Activated CD4-positive, alpha-beta T cell treated with anti-CD3 and anti-CD28 coated beads, Interleukin-2, amount 10 ng/mL, durations not matched to agents 7 days and 5 days (primary cell): ENCODE measurements around the gene FHIT. TPM values are rescaled to one million over a fixed set of nuclear protein-coding genes. Genes with fewer than 3 reads are reported as not detected.

Experiments used
- CTCF ChIA-PET: fragments of 350-600 bp; sonication (Branson Sonifier 250); formaldehyde crosslinking; loops from one replicate; lab custom pipeline; 2021; ENCODE audit warnings: antibody characterized with exemption; lab: Charles Lee
- POLR2A ChIA-PET: fragments of 350-600 bp; sonication (Branson Sonifier 250); formaldehyde crosslinking; loops from one replicate; lab custom pipeline; 2021; ENCODE audit warnings: antibody characterized with exemption; lab: Charles Lee
- DNase-seq: peaks from one replicate; pipeline ENCODE4 v3.0.0-alpha.2; 2020
- H3K27ac Mint-ChIP-seq: one replicate; pipeline ENCODE4 v1.8.0; 2021; ENCODE audit warnings: mild to moderate bottlenecking, moderate library complexity, mixed read lengths
- H3K27me3 Mint-ChIP-seq: one replicate; pipeline ENCODE4 v1.8.0; 2021; ENCODE audit warnings: mixed read lengths
- H3K36me3 Mint-ChIP-seq: one replicate; pipeline ENCODE4 v1.8.0; 2021; ENCODE audit warnings: low read depth, mixed read lengths
- H3K4me1 Mint-ChIP-seq: one replicate; pipeline ENCODE4 v1.8.0; 2021; ENCODE audit warnings: mixed read lengths
- H3K4me3 Mint-ChIP-seq: one replicate; pipeline ENCODE4 v1.8.0; 2021; ENCODE audit warnings: mild to moderate bottlenecking, moderate library complexity, mixed read lengths
- H3K9me3 Mint-ChIP-seq: one replicate; pipeline ENCODE4 v1.8.0; 2021; ENCODE audit warnings: mixed read lengths
- total RNA-seq, 2 experiments: library from RNA; stranded (reverse); gene quantifications; one replicate each; pipeline ENCODE4 v1.2.3, GENCODE V29; 2021

FHIT gene
- total RNA-seq, 2 experiments from 2014 or later = 39.4 to 41.2 TPM

GRCh38 chr3:60979461-60980341 lies 271.6 kb downstream of the FHIT start:
- Mint-ChIP-seq H3K27ac (no peak overlapping the region), H3K4me3 (no peak overlapping the region), H3K36me3 (no peaks in the 10 kb centered on the region), H3K27me3 (no peaks in the 10 kb centered on the region), H3K9me3 (peaks cover 5% of the 10 kb centered on the region), H3K4me1 (no peaks in the 10 kb centered on the region)
- DNase-seq = no peak
- ChIA-PET POLR2A (no interaction called here), CTCF (no interaction called here)

- H3K4me1 Mint-ChIP-seq = no peaks in the 10 kb centered on the region
- no peaks in the 10 kb centered on the region for H3K36me3 Mint-ChIP-seq
- no peak overlapping the region for H3K4me3 Mint-ChIP-seq
- H3K9me3 Mint-ChIP-seq = peaks cover 9% of the 10 kb centered on the region
- H3K27ac Mint-ChIP-seq = no peak overlapping the region
- H3K27me3 Mint-ChIP-seq = no peaks in the 10 kb centered on the region
- DNase-seq = no peak
- CTCF ChIA-PET = interaction anchor here (0.5 kb wide), 1 partner anchor 738 kb away, joined by 4 read pairs; no protein-coding TSS in a partner anchor
- POLR2A ChIA-PET = no interaction called here
Measured at GRCh38 chr3:60973321-60973720, 277.9 kb downstream of the FHIT start.

GRCh38 chr3:60972599-60972998 lies 278.7 kb downstream of the FHIT start:
- CTCF ChIA-PET = no interaction called here
- peaks cover 9% of the 10 kb centered on the region for H3K9me3 Mint-ChIP-seq
- H3K4me3 Mint-ChIP-seq = no peak overlapping the region

GRCh38 chr3:60970850-60971249 lies 280.4 kb downstream of the FHIT start:
- ChIA-PET CTCF (no interaction called here), POLR2A (no interaction called here)
- DNase-seq = no peak
- Mint-ChIP-seq H3K36me3 (no peaks in the 10 kb centered on the region), H3K27ac (no peak overlapping the region), H3K9me3 (peaks cover 9% of the 10 kb centered on the region), H3K4me1 (no peaks in the 10 kb centered on the region), H3K27me3 (no peaks in the 10 kb centered on the region), H3K4me3 (no peak overlapping the region)

More at GRCh38 chr3:60972599-60972998, 278.7 kb downstream of the FHIT start:
- no peak overlapping the region for H3K27ac Mint-ChIP-seq
- no peaks in the 10 kb centered on the region for H3K27me3 Mint-ChIP-seq
- DNase-seq = no peak
- POLR2A ChIA-PET = no interaction called here
- H3K4me1 Mint-ChIP-seq = no peaks in the 10 kb centered on the region
- H3K36me3 Mint-ChIP-seq = no peaks in the 10 kb centered on the region

GRCh38 chr3:60967141-60967540 lies 284.1 kb downstream of the FHIT start:
- Mint-ChIP-seq H3K4me3 (no peak overlapping the region), H3K27ac (no peak overlapping the region), H3K4me1 (no peaks in the 10 kb centered on the region), H3K27me3 (no peaks in the 10 kb centered on the region), H3K9me3 (peaks cover 8% of the 10 kb centered on the region), H3K36me3 (no peaks in the 10 kb centered on the region)
- CTCF ChIA-PET = no interaction called here
- no peak for DNase-seq
- POLR2A ChIA-PET = no interaction called here

- ChIA-PET POLR2A (no interaction called here), CTCF (interaction anchor here (0.7 kb wide), 1 partner anchor 140 kb away, joined by 3 read pairs; no protein-coding TSS in a partner anchor)
- Mint-ChIP-seq H3K27ac (no peak overlapping the region), H3K9me3 (peaks cover 13% of the 10 kb centered on the region), H3K36me3 (no peaks in the 10 kb centered on the region), H3K27me3 (no peaks in the 10 kb centered on the region), H3K4me3 (no peak overlapping the region), H3K4me1 (no peaks in the 10 kb centered on the region)
- no peak for DNase-seq
Measured at GRCh38 chr3:60957541-60957940, 293.7 kb downstream of the FHIT start.

GRCh38 chr3:60956729-60957128 lies 294.5 kb downstream of the FHIT start:
- no peaks in the 10 kb centered on the region for H3K4me1 Mint-ChIP-seq
- ChIA-PET POLR2A (no interaction called here), CTCF (no interaction called here)
- H3K36me3 Mint-ChIP-seq = no peaks in the 10 kb centered on the region
- no peak overlapping the region for H3K4me3 Mint-ChIP-seq
- no peak overlapping the region for H3K27ac Mint-ChIP-seq
- H3K27me3 Mint-ChIP-seq = no peaks in the 10 kb centered on the region
- peaks cover 16% of the 10 kb centered on the region for H3K9me3 Mint-ChIP-seq
- no peak for DNase-seq

GRCh38 chr3:60955034-60955433 lies 296.2 kb downstream of the FHIT start:
- no peaks in the 10 kb centered on the region for H3K36me3 Mint-ChIP-seq
- ChIA-PET POLR2A (no interaction called here), CTCF (no interaction called here)
- peaks cover 11% of the 10 kb centered on the region for H3K9me3 Mint-ChIP-seq
- no peaks in the 10 kb centered on the region for H3K27me3 Mint-ChIP-seq
- H3K4me3 Mint-ChIP-seq = no peak overlapping the region
- H3K4me1 Mint-ChIP-seq = no peaks in the 10 kb centered on the region
- no peak for DNase-seq
- H3K27ac Mint-ChIP-seq = no peak overlapping the region

- ChIA-PET POLR2A (no interaction called here), CTCF (no interaction called here)
- Mint-ChIP-seq H3K36me3 (no peaks in the 10 kb centered on the region), H3K4me3 (no peak overlapping the region), H3K27ac (no peak overlapping the region), H3K9me3 (peaks cover 11% of the 10 kb centered on the region), H3K4me1 (no peaks in the 10 kb centered on the region), H3K27me3 (no peaks in the 10 kb centered on the region)
- no peak for DNase-seq
Measured at GRCh38 chr3:60954048-60954447, 297.2 kb downstream of the FHIT start.

- no peak overlapping the region for H3K4me3 Mint-ChIP-seq
- CTCF ChIA-PET = no interaction called here
- peaks cover 11% of the 10 kb centered on the region for H3K9me3 Mint-ChIP-seq
- H3K4me1 Mint-ChIP-seq = no peaks in the 10 kb centered on the region
- no peaks in the 10 kb centered on the region for H3K36me3 Mint-ChIP-seq
- POLR2A ChIA-PET = no interaction called here
- DNase-seq = no peak
- no peak overlapping the region for H3K27ac Mint-ChIP-seq
- H3K27me3 Mint-ChIP-seq = no peaks in the 10 kb centered on the region
Measured at GRCh38 chr3:60953351-60953750, 297.9 kb downstream of the FHIT start.

- Mint-ChIP-seq H3K9me3 (peaks cover 11% of the 10 kb centered on the region), H3K27ac (no peak overlapping the region), H3K4me3 (no peak overlapping the region), H3K27me3 (no peaks in the 10 kb centered on the region), H3K4me1 (no peaks in the 10 kb centered on the region), H3K36me3 (no peaks in the 10 kb centered on the region)
- ChIA-PET POLR2A (no interaction called here), CTCF (no interaction called here)
- DNase-seq = no peak
Measured at GRCh38 chr3:60952055-60952454, 299.2 kb downstream of the FHIT start.

- Mint-ChIP-seq H3K9me3 (peaks cover 5% of the 10 kb centered on the region), H3K36me3 (no peaks in the 10 kb centered on the region), H3K4me1 (no peaks in the 10 kb centered on the region), H3K27ac (no peak overlapping the region), H3K27me3 (no peaks in the 10 kb centered on the region), H3K4me3 (no peak overlapping the region)
- no peak for DNase-seq
- ChIA-PET CTCF (no interaction called here), POLR2A (no interaction called here)
Measured at GRCh38 chr3:60949146-60949545, 302.1 kb downstream of the FHIT start.

GRCh38 chr3:60948488-60948887 lies 302.8 kb downstream of the FHIT start:
- H3K27ac Mint-ChIP-seq = no peak overlapping the region
- no peaks in the 10 kb centered on the region for H3K4me1 Mint-ChIP-seq
- no peaks in the 10 kb centered on the region for H3K27me3 Mint-ChIP-seq
- CTCF ChIA-PET = no interaction called here
- H3K9me3 Mint-ChIP-seq = peaks cover 5% of the 10 kb centered on the region
- H3K36me3 Mint-ChIP-seq = no peaks in the 10 kb centered on the region
- POLR2A ChIA-PET = no interaction called here
- no peak overlapping the region for H3K4me3 Mint-ChIP-seq
- DNase-seq = no peak

GRCh38 chr3:60935709-60936108 lies 315.5 kb downstream of the FHIT start:
- CTCF ChIA-PET = no interaction called here
- no peak overlapping the region for H3K27ac Mint-ChIP-seq
- H3K4me3 Mint-ChIP-seq = no peak overlapping the region
- H3K9me3 Mint-ChIP-seq = no peaks in the 10 kb centered on the region
- POLR2A ChIA-PET = no interaction called here
- no peaks in the 10 kb centered on the region for H3K27me3 Mint-ChIP-seq
- H3K36me3 Mint-ChIP-seq = no peaks in the 10 kb centered on the region
- DNase-seq = no peak
- H3K4me1 Mint-ChIP-seq = peaks cover 3% of the 10 kb centered on the region
